OCI-LY3 (cell line): ENCODE measurements around the gene SPATA6.
A peak's percentile ranks its signal among the peaks of the same experiment; 100 is the strongest.

Experiments used
- H2AFZ ChIP-seq: fragments of 200-600, 300-600 bp; shearing (Covaris generic); 2 replicates; pipeline ENCODE4 v1.6.0; 2014; ENCODE audit warnings: antibody characterized with exemption, low read depth, low read length
- H3K27ac ChIP-seq: fragments of 200-600, 300-600 bp; sonication (generic); 2 replicates; pipeline ENCODE4 v1.5.1; 2014; ENCODE audit warnings: mild to moderate bottlenecking, low read length, moderate library complexity, mixed read lengths
- H3K27me3 ChIP-seq: fragments of 200-600, 300-600 bp; sonication (generic); 2 replicates; pipeline ENCODE4 v1.6.1; 2014; ENCODE audit warnings: low read depth, low read length, mixed read lengths
- H3K36me3 ChIP-seq: fragments of 200-600, 300-600 bp; sonication (generic); replicated peaks from 2 replicates; pipeline ENCODE3; 2014; ENCODE audit warnings: low read depth, low read length, mixed read lengths
- H3K4me1 ChIP-seq: fragments of 300-600, 200-600 bp; sonication (generic); 2 replicates; pipeline ENCODE4 v1.6.1; 2014; ENCODE audit warnings: low read length, mixed read lengths
- H3K4me2 ChIP-seq: fragments of 200-600, 300-600 bp; sonication (generic); 2 replicates; pipeline ENCODE4 v1.6.1; 2014; ENCODE audit warnings: low read length, mixed read lengths
- H3K4me3 ChIP-seq: fragments of 300-600, 200-600 bp; sonication (generic); 2 replicates; pipeline ENCODE4 v1.5.1; 2014; ENCODE audit warnings: antibody characterized with exemption, mild to moderate bottlenecking, low read length, moderate library complexity
- H3K79me2 ChIP-seq: fragments of 300-600, 200-600 bp; shearing (Covaris generic); 2 replicates; pipeline ENCODE4 v1.6.1; 2014; ENCODE audit warnings: mild to moderate bottlenecking, low read length, mixed read lengths
- H3K9ac ChIP-seq: fragments of 300-600, 200-600 bp; shearing (Covaris generic); 2 replicates; pipeline ENCODE4 v1.6.0; 2014; ENCODE audit warnings: mild to moderate bottlenecking, low read length, moderate library complexity
- H3K9me3 ChIP-seq: fragments of 200-600, 300-600 bp; shearing (Covaris generic); 2 replicates; pipeline ENCODE4 v1.6.1; 2014; ENCODE audit warnings: low read length, mixed read lengths; ENCODE audit not compliant: insufficient read depth
- H4K20me1 ChIP-seq: fragments of 200-600, 300-600 bp; sonication (generic); 2 replicates; pipeline ENCODE4 v1.6.1; 2016; ENCODE audit warnings: low read length, mixed read lengths; ENCODE audit not compliant: insufficient read depth
- EZH2phosphoT487 ChIP-seq: fragments of 200-600 bp; shearing (Covaris generic); IDR thresholded peaks from 2 replicates; pipeline ENCODE4 v1.6.1; 2018; ENCODE audit warnings: antibody characterized with exemption, mixed run types, low read depth
- TF ChIP-seq, protein P1 (sequence below): fragments of 200-600, 300-600 bp; sonication (generic); IDR thresholded peaks from 2 replicates; pipeline ENCODE4 v1.5.1; 2014; ENCODE audit warnings: antibody characterized with exemption, low read length, low read depth

The SPATA6 gene

DNA sequence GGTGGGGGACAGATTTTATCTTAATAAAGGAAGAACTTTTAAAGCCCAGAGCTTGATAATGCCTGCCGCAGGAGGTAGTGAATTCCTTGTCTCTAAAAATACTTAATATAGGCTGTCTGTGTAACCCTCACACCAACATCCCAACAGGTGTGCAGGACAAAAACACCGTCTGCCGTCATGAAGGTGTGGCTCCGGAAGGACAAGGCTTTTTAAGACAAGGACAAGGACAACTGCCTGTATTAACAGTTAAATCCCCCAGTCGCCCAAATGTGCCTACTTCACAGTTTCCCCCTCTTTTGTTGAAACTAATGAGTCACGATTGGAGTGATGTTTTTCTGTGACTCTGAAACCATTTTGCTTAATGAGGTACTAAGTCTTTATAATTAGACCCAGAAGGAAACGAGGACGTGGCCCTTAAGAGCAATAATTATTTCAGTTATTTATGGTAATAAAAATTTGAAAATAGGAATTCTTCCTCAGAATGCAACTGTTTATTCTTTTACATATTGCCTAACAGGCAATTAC is 27.3 kb upstream of the SPATA6 start:
- Histone ChIP-seq H3K9ac (no peak overlapping the region), H3K4me3 (no peak overlapping the region), H3K36me3 (no peaks in the 10 kb centered on the region), H4K20me1 (no peaks in the 10 kb centered on the region), H3K27me3 (peaks cover 6% of the 10 kb centered on the region; the same call in 1 of the 2 replicates), H3K4me1 (no peaks in the 10 kb centered on the region), H3K79me2 (no peaks in the 10 kb centered on the region), H3K9me3 (no peaks in the 10 kb centered on the region), H2AFZ (no peak overlapping the region), H3K4me2 (no peak overlapping the region), H3K27ac (no peak overlapping the region)
- no peak for TF ChIP-seq EZH2phosphoT487
- TF ChIP-seq, protein P1, sequence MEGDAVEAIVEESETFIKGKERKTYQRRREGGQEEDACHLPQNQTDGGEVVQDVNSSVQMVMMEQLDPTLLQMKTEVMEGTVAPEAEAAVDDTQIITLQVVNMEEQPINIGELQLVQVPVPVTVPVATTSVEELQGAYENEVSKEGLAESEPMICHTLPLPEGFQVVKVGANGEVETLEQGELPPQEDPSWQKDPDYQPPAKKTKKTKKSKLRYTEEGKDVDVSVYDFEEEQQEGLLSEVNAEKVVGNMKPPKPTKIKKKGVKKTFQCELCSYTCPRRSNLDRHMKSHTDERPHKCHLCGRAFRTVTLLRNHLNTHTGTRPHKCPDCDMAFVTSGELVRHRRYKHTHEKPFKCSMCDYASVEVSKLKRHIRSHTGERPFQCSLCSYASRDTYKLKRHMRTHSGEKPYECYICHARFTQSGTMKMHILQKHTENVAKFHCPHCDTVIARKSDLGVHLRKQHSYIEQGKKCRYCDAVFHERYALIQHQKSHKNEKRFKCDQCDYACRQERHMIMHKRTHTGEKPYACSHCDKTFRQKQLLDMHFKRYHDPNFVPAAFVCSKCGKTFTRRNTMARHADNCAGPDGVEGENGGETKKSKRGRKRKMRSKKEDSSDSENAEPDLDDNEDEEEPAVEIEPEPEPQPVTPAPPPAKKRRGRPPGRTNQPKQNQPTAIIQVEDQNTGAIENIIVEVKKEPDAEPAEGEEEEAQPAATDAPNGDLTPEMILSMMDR = no peak

DNA sequence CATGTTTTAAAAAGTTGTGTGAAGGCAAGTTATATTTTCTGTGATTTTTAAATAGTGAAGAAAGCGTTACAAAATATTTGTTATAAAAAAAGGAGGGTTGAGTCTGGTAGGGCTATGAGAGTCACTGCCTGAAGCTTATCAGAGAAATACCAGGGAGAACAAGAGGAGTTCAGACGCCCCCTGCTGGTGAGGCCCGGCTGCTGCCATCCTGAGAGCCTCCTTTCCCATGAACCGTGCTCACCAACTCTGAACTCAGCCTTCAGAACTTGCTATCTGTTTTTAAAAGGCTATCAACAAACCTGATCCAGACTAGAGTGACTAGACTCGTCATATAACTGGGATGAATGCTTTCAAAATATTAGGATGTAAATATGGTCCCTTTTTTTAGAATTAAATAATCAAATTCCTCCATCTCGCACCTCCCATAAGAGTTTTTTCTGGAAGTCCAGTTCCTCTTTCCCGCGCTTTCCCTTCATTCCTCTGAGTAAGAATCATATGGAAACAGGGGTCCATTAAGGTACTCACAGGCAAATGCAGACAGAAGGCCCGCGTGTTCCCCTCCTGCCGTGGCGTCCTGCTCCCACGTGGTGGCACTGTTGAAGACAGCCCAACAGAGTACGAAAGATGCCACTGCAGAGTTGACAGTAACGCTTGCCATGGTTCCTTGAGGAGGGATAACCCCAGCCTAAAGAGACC is 26.2 kb upstream of the SPATA6 start:
- no peaks in the 10 kb centered on the region for H3K36me3 ChIP-seq
- H4K20me1 ChIP-seq = no peaks in the 10 kb centered on the region
- no peak for TF ChIP-seq EZH2phosphoT487
- TF ChIP-seq, protein P1 = peak; percentile 61
- H2AFZ ChIP-seq = 0 out of 2 replicates have a peak overlapping the region, but pooled peaks have one; percentile 71
- H3K4me3 ChIP-seq = peak overlapping the region; percentile 28; the same call in 1 of the 2 replicates
- peak overlapping the region; percentile 45 for H3K4me2 ChIP-seq
- no peaks in the 10 kb centered on the region for H3K4me1 ChIP-seq
- no peak overlapping the region for H3K9ac ChIP-seq
- H3K27ac ChIP-seq = no peak overlapping the region
- no peaks in the 10 kb centered on the region for H3K79me2 ChIP-seq
- H3K9me3 ChIP-seq = no peaks in the 10 kb centered on the region
- H3K27me3 ChIP-seq = peaks cover 7% of the 10 kb centered on the region; the same call in 1 of the 2 replicates

DNA sequence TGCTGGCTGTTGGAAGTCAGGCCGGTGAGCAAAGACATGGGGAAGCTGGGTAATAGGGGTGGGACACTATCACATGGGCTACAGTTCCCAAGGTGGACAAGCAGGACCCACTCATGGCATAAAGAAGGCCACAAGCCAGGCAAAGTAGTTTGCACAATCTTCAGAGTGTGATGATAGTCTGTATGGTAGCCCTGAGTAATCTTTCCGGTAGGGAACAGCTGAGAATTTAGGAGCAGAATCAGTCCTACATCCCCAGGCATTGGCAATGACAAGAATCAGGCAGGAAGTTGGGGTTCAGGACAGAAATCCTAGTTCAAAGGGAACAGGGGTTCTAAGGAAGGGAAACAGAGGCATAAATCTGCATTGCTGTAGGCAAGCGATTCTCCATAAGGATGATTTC is 23.9 kb upstream of the SPATA6 start:
- TF ChIP-seq, protein P1 = no peak
- TF ChIP-seq EZH2phosphoT487 = no peak
- no peak overlapping the region for H2AFZ ChIP-seq

DNA sequence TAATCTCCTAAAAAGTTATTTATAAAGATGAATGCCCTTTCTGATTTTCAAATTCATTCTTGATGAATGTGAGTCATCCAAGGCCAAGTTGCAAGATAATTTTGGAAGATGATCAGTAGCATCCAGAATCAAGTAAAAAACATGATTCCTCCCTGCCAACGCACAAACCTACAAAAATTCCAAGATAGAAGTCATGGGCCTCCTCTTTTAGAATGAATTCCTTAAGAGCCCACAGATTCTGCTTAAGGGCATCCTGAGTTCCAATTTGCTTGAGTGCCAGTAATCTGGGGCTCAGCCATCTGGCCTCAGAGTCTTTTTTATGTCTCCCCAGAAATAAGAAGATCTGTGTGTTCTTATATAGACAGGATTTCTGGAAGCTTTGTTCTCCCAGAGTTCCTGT is 23.2 kb upstream of the SPATA6 start:
- H3K4me2 ChIP-seq = no peak overlapping the region
- no peaks in the 10 kb centered on the region for H3K4me1 ChIP-seq
- no peak overlapping the region for H3K4me3 ChIP-seq
- H3K79me2 ChIP-seq = no peaks in the 10 kb centered on the region
- peaks cover 10% of the 10 kb centered on the region; the same call in 1 of the 2 replicates for H3K27me3 ChIP-seq
- no peaks in the 10 kb centered on the region for H4K20me1 ChIP-seq
- no peaks in the 10 kb centered on the region for H3K36me3 ChIP-seq
- H3K9me3 ChIP-seq = no peaks in the 10 kb centered on the region
- no peak overlapping the region for H3K9ac ChIP-seq
- no peak overlapping the region for H2AFZ ChIP-seq
- TF ChIP-seq, protein P1 = no peak
- no peak for TF ChIP-seq EZH2phosphoT487
- H3K27ac ChIP-seq = no peak overlapping the region

More for the DNA sequence above, 23.9 kb upstream of the SPATA6 start:
- no peaks in the 10 kb centered on the region for H3K36me3 ChIP-seq
- H3K4me2 ChIP-seq = no peak overlapping the region
- H3K4me1 ChIP-seq = no peaks in the 10 kb centered on the region
- no peak overlapping the region for H3K9ac ChIP-seq
- H3K27me3 ChIP-seq = peaks cover 7% of the 10 kb centered on the region; the same call in 1 of the 2 replicates
- H3K27ac ChIP-seq = no peak overlapping the region
- H3K9me3 ChIP-seq = no peaks in the 10 kb centered on the region
- H3K4me3 ChIP-seq = no peak overlapping the region
- no peaks in the 10 kb centered on the region for H3K79me2 ChIP-seq
- no peaks in the 10 kb centered on the region for H4K20me1 ChIP-seq
